Left renal cortex interstitium (tissue), 4 donors: ENCODE results near the gene CYP20A1. TPM values are rescaled to one million over a fixed set of nuclear protein-coding genes. Genes with fewer than 3 reads are reported as not detected.

Experiments
- DNase-seq, 4 donors: peaks; one replicate each; pipeline ENCODE4 v3.0.0-alpha.2; 2013; ENCODE audit warnings: low read depth in 4 of 4, low spot score in 2 of 4, missing footprints in 1 of 4
- polyA plus RNA-seq, 4 donors: library from polyadenylated mRNA; unstranded; fragments of 120-200 nt; gene quantifications; one replicate each; pipeline ENCODE4 v1.2.1, GENCODE V29; 2013; ENCODE audit not compliant: insufficient read length in 4 of 4

Gene CYP20A1
- polyA plus RNA-seq, 4 donors = 20.5 to 24.5 (median 22.2) TPM

DNA sequence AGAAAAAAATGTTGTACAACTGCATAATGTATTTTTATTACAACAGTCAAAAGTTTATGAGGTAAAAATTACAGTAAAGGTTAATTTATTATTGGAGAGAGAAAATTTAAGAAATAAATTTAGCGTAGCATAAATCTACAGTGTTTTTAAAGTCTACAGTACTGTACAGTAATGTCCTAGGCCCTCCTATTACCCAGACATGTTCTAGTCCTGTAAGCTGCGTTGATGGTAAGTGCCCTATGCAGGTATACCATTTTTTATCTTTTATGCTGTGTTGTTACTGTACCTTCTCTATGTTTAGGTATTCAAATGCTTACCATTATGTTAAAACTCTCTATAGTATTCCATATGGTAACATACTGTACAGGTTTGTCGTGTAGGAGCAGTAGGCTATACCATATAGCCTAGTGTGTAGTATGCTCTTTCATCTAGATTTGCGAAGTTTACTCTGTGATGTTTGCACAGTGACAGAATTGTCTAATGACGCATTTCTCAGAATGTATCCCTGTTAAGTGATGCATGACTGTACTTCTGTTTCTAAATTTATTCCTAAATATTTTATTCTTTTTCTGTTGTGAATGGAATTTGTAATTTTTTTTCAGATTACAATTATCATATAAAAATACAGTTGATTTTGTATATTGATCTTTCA is 113.9 kb downstream of the CYP20A1 start:
- DNase-seq = no peak

DNA sequence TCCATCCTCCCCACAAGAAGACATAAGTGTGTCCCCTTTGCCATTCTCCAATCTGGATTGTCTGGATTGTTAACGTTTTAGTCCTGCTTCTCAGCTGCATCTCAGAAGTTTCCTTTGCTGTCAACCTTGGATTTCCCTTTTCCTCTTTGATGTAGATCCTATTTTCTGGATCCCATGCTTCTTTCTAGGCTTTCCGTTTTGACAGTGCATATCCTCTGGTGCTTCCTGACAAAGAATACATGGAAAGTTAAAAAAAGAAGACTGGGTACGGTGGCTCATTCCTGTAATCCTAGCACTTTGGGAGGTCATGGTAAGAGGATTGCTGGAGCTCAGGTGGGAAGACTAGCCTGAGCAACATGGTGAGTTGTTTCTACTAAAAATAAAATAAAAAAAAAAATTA is 116.1 kb downstream of the CYP20A1 start:
- DNase-seq = no peak

Other genes with a start within 250 kb of the CYP20A1 start
- gene NBEAL1, start 224.1 kb upstream of the CYP20A1 start, polyA plus RNA-seq = 10 to 100 TPM in 3 of 4 donors, 1 to 10 TPM in 1; 7.8 to 18.0 (median 14.6) TPM
- 10 to 100 TPM; 75.3 to 97.4 (median 86.6) TPM for gene ABI2, start 89.4 kb downstream of the CYP20A1 start, polyA plus RNA-seq